IMR-90 (cell line): Measurements from ENCODE around the gene GAREM1. TPM values are rescaled to one million over a fixed set of nuclear protein-coding genes. Genes with fewer than 3 reads are reported as not detected.

ENCODE experiments used
- ATAC-seq: fragments of 200-7000 bp; cut with Tn5 transposase; 2 replicates; pipeline ENCODE4 v1.9.1; 2020; ENCODE audit warnings: low read depth, mild to moderate bottlenecking, moderate library complexity
- BruUV-seq: library from RNA; stranded (reverse); fragments of 400-500 nt; replicated peaks from 2 replicates; lab custom pipeline; 2021; lab: Mats Ljungman, UMichigan
- CTCF ChIA-PET: fragments of 300-600 bp; formaldehyde crosslinking; extraction: SDS; loops from one replicate; lab custom pipeline; 2021; ENCODE audit warnings: antibody characterized with exemption; lab: Yijun Ruan, JAX
- POLR2A ChIA-PET: fragments of 300-600 bp; sonication (Branson Sonifier 250); formaldehyde crosslinking; loops from one replicate; lab custom pipeline; 2022; ENCODE audit warnings: antibody characterized with exemption; ENCODE audit not compliant: unreplicated experiment; lab: Charles Lee
- DNase-seq: peaks from one replicate; pipeline ENCODE4 v3.0.0; 2013
- H2AFZ ChIP-seq: replicated peaks from 2 replicates; pipeline ENCODE3; 2013; ENCODE audit warnings: low read length, mild to moderate bottlenecking; ENCODE audit not compliant: poor library complexity
- H2AK5ac ChIP-seq: 2 replicates; pipeline ENCODE4 v1.6.1; 2013; ENCODE audit warnings: low read depth, low read length, inconsistent platforms
- H2AK9ac ChIP-seq: replicated peaks from 2 replicates; pipeline ENCODE3; 2013; ENCODE audit warnings: mild to moderate bottlenecking, low read depth, low read length, moderate library complexity; ENCODE audit not compliant: poor library complexity
- H2BK120ac ChIP-seq: 2 replicates; pipeline ENCODE4 v1.6.1; 2013; ENCODE audit warnings: low read depth, low read length, inconsistent platforms
- H2BK15ac ChIP-seq: 3 replicates; pipeline ENCODE4 v1.6.1; 2013; ENCODE audit warnings: low read depth, low read length, inconsistent platforms
- H2BK20ac ChIP-seq: 2 replicates; pipeline ENCODE4 v1.6.1; 2013; ENCODE audit warnings: low read depth, mild to moderate bottlenecking, inconsistent platforms, low read length, moderate library complexity
- H2BK5ac ChIP-seq: 2 replicates; pipeline ENCODE4 v1.6.1; 2013; ENCODE audit warnings: mild to moderate bottlenecking, low read depth, low read length, inconsistent platforms; ENCODE audit not compliant: poor library complexity, severe bottlenecking
- H3K14ac ChIP-seq: replicated peaks from 2 replicates; pipeline ENCODE4 v1.6.1; 2013; ENCODE audit warnings: low read depth, low read length, inconsistent platforms
- H3K18ac ChIP-seq: 2 replicates; pipeline ENCODE4 v1.6.1; 2013; ENCODE audit warnings: low read depth, low read length, control low read depth
- H3K23ac ChIP-seq: 2 replicates; pipeline ENCODE4 v1.6.1; 2013; ENCODE audit warnings: low read depth, low read length, inconsistent platforms
- H3K27ac ChIP-seq: 2 replicates; pipeline ENCODE4 v1.5.1; 2013; ENCODE audit warnings: mild to moderate bottlenecking, control low read depth, low read length; ENCODE audit not compliant: insufficient read depth
- H3K27me3 ChIP-seq: 2 replicates; pipeline ENCODE4 v1.6.1; 2013; ENCODE audit warnings: low read length; ENCODE audit not compliant: control insufficient read depth, insufficient read depth
- H3K36me3 ChIP-seq: 2 replicates; pipeline ENCODE4 v1.6.1; 2013; ENCODE audit warnings: low read length, mixed read lengths; ENCODE audit not compliant: control insufficient read depth, insufficient read depth
- H3K4ac ChIP-seq: 2 replicates; pipeline ENCODE4 v1.6.1; 2013; ENCODE audit warnings: low read depth, low read length, inconsistent platforms
- H3K4me1 ChIP-seq: 2 replicates; pipeline ENCODE4 v1.6.1; 2013; ENCODE audit warnings: low read length, mixed read lengths; ENCODE audit not compliant: control insufficient read depth, insufficient read depth
- H3K4me2 ChIP-seq: 2 replicates; pipeline ENCODE4 v1.6.1; 2013; ENCODE audit warnings: low read depth, mild to moderate bottlenecking, control low read depth, low read length, moderate library complexity
- H3K4me3 ChIP-seq: 2 replicates; pipeline ENCODE4 v1.5.1; 2013; ENCODE audit warnings: low read depth, mild to moderate bottlenecking, control low read depth, low read length, moderate library complexity; ENCODE audit not compliant: insufficient read depth
- H3K56ac ChIP-seq: 2 replicates; pipeline ENCODE4 v1.6.1; 2013; ENCODE audit warnings: low read length, inconsistent platforms; ENCODE audit not compliant: insufficient read depth; ENCODE audit errors: extremely low read depth
- H3K79me1 ChIP-seq, 2 experiments: 2 replicates each; pipeline ENCODE4 v1.6.1; 2013; ENCODE audit warnings: low read length in 2 of 2, inconsistent platforms in 1 of 2, low read depth in 1 of 2
- H3K9ac ChIP-seq: 2 replicates; pipeline ENCODE4 v1.6.1; 2013; ENCODE audit warnings: low read depth, low read length, control low read depth
- H3K9me1 ChIP-seq: 2 replicates; pipeline ENCODE4 v1.6.1; 2013; ENCODE audit warnings: low read length, inconsistent platforms; ENCODE audit not compliant: insufficient read depth
- H3K9me3 ChIP-seq: 2 replicates; pipeline ENCODE4 v1.6.1; 2013; ENCODE audit warnings: low read length; ENCODE audit not compliant: control insufficient read depth, insufficient read depth
- H4K20me1 ChIP-seq: 2 replicates; pipeline ENCODE4 v1.6.1; 2013; ENCODE audit warnings: low read length, inconsistent platforms; ENCODE audit not compliant: insufficient read depth
- H4K5ac ChIP-seq: 2 replicates; pipeline ENCODE4 v1.6.1; 2013; ENCODE audit warnings: mild to moderate bottlenecking, low read depth, low read length, control low read depth
- H4K8ac ChIP-seq, 2 experiments: 2 replicates each; pipeline ENCODE4 v1.6.1; 2013; ENCODE audit warnings: low read depth in 2 of 2, low read length in 2 of 2, control low read depth in 1 of 2, inconsistent platforms in 1 of 2
- H4K91ac ChIP-seq: 2 replicates; pipeline ENCODE4 v1.6.1; 2013; ENCODE audit warnings: low read depth, low read length, inconsistent platforms; ENCODE audit not compliant: insufficient read depth
- BHLHE40 ChIP-seq: fragments of 150-350 bp; IDR thresholded peaks from 2 replicates; pipeline ENCODE4 v1.6.1; 2016; ENCODE audit warnings: mild to moderate bottlenecking, low read depth, low read length
- CEBPB ChIP-seq: IDR thresholded peaks from 2 replicates; pipeline ENCODE4 v1.6.1; 2012; ENCODE audit warnings: low read depth, low read length, improper control_type of control experiment
- CHD1 ChIP-seq: IDR thresholded peaks from 2 replicates; pipeline ENCODE4 v1.6.1; 2012; ENCODE audit warnings: low read depth, low read length, improper control_type of control experiment
- CTCF ChIP-seq: conservative IDR thresholded peaks from 2 replicates; pipeline ENCODE4 v1.5.1; 2012; ENCODE audit warnings: mild to moderate bottlenecking, low read depth, low read length, improper control_type of control experiment
- ELK1 ChIP-seq: fragments of 150-350 bp; IDR thresholded peaks from 2 replicates; pipeline ENCODE4 v1.6.1; 2016; ENCODE audit warnings: low read depth, mild to moderate bottlenecking, low read length, moderate library complexity, borderline replicate concordance
- FOS ChIP-seq: fragments of 150-350 bp; IDR thresholded peaks from 2 replicates; pipeline ENCODE4 v1.6.1; 2016; ENCODE audit warnings: low read depth, low read length
- MAFK ChIP-seq: IDR thresholded peaks from 2 replicates; pipeline ENCODE4 v1.6.1; 2012; ENCODE audit warnings: low read depth, low read length, improper control_type of control experiment
- MAZ ChIP-seq: IDR thresholded peaks from 2 replicates; pipeline ENCODE4 v1.6.1; 2012; ENCODE audit warnings: low read depth, mild to moderate bottlenecking, low read length, improper control_type of control experiment, moderate library complexity, borderline replicate concordance
- MXI1 ChIP-seq: IDR thresholded peaks from 2 replicates; pipeline ENCODE4 v1.6.1; 2012; ENCODE audit warnings: low read depth, mild to moderate bottlenecking, low read length, moderate library complexity, borderline replicate concordance
- NFE2L2 ChIP-seq: fragments of 150-350 bp; IDR thresholded peaks from 2 replicates; pipeline ENCODE4 v1.6.1; 2016; ENCODE audit warnings: low read depth, mild to moderate bottlenecking, low read length
- POLR2A ChIP-seq: IDR thresholded peaks from 2 replicates; pipeline ENCODE4 v1.6.1; 2012; ENCODE audit warnings: mild to moderate bottlenecking, low read depth, low read length
- RAD21 ChIP-seq: IDR thresholded peaks from 2 replicates; pipeline ENCODE4 v1.6.1; 2012; ENCODE audit warnings: low read length, improper control_type of control experiment
- RCOR1 ChIP-seq: IDR thresholded peaks from 2 replicates; pipeline ENCODE4 v1.6.1; 2012; ENCODE audit warnings: mild to moderate bottlenecking, low read length, improper control_type of control experiment; ENCODE audit not compliant: insufficient replicate concordance
- RFX5 ChIP-seq: IDR thresholded peaks from 2 replicates; pipeline ENCODE4 v1.8.0; 2012; ENCODE audit warnings: low read depth, mild to moderate bottlenecking, low read length, moderate library complexity
- SMC3 ChIP-seq: fragments of 150-350 bp; IDR thresholded peaks from 2 replicates; pipeline ENCODE4 v1.6.1; 2016; ENCODE audit warnings: low read depth, mild to moderate bottlenecking, antibody characterized with exemption, low read length, moderate library complexity
- USF2 ChIP-seq: fragments of 150-350 bp; IDR thresholded peaks from 2 replicates; pipeline ENCODE4 v1.6.1; 2017; ENCODE audit warnings: mild to moderate bottlenecking, antibody characterized with exemption, low read length, low read depth
- WGBS, 2 experiments: methylation state at CpG; one replicate each; pipeline versions ENCODE4 v1.1.5 to v1.1.7; 2013; ENCODE audit warnings: missing lambda C conversion rate in 2 of 2; ENCODE audit not compliant: insufficient read length in 1 of 2; ENCODE audit errors: extremely low coverage in 2 of 2; 5-methylcytosine and 5-hydroxymethylcytosine counted together
- dilution Hi-C: fragments of 300-500 bp; cut with HindIII; formaldehyde crosslinking; loops from one replicate; pipeline ENCODE4 v1.14.3; 2018; ENCODE audit warnings: low sequenced_read_pairs; ENCODE audit not compliant: unreplicated experiment
- in situ Hi-C: fragments of 300-500 bp; cut with MboI; formaldehyde crosslinking; loops from 3 replicates; pipeline ENCODE4 v1.14.3; 2019; ENCODE audit warnings: low sequenced_read_pairs, inconsistent platforms, mixed read lengths
- intact Hi-C: fragments of 100-400 bp; cut with micrococcal nuclease; formaldehyde crosslinking; loops from 2 replicates; pipeline ENCODE4 v1.10.0; 2022
- polyA plus RNA-seq, 3 experiments: library from polyadenylated mRNA; depleted of rRNA; stranded (reverse); fragments of >200 nt; gene quantifications; 2 replicates each; pipeline ENCODE4 v1.2.3, GENCODE V29; 2012; ENCODE audit warnings: low replicate concordance in 1 of 3
- total RNA-seq: library from RNA; depleted of rRNA; stranded (reverse); fragments of >200 nt; gene quantifications from 2 replicates; pipeline ENCODE4 v1.2.3, GENCODE V29; 2012

GAREM1 gene
- total and polyA plus RNA-seq, 2 of the 4 experiments (the other 2 are of a cell fraction): 1.4 to 2.3 TPM

GRCh38 chr18:32258558-32259204 lies 212.0 kb downstream of the GAREM1 start:
- Histone ChIP-seq H3K27ac (no peak overlapping the region), H2AK5ac (no peak overlapping the region), H2BK15ac (no peak overlapping the region), H3K9me1 (no peaks in the 10 kb centered on the region), H3K14ac (no peak overlapping the region), H3K9me3 (no peaks in the 10 kb centered on the region), H2AFZ (no peak overlapping the region), H3K23ac (no peak overlapping the region), H4K20me1 (no peaks in the 10 kb centered on the region), H3K18ac (no peak overlapping the region), H3K4me2 (no peak overlapping the region), H4K91ac (no peak overlapping the region), H3K56ac (no peak overlapping the region), H3K27me3 (peaks cover 2% of the 10 kb centered on the region), H3K79me1 (no peaks in the 10 kb centered on the region), H2BK5ac (no peak overlapping the region), H2AK9ac (no peak overlapping the region), H2BK20ac (no peak overlapping the region), H4K8ac (no peak overlapping the region), H3K9ac (no peak overlapping the region), H3K4ac (no peak overlapping the region), H4K5ac (no peak overlapping the region), H3K36me3 (no peaks in the 10 kb centered on the region), H2BK120ac (no peak overlapping the region), H3K4me1 (no peaks in the 10 kb centered on the region), H3K4me3 (no peak overlapping the region)
- in situ Hi-C loops: no loop called here
- no TSS peak for BruUV-seq
- POLR2A ChIA-PET: no interaction called here
- CTCF ChIA-PET: no interaction called here
- dilution Hi-C loops: no loop called here
- DNase-seq (no peak), ATAC-seq (no peak)
- intact Hi-C loops: no loop called here
- TF ChIP-seq CHD1 (no peak), CTCF (no peak), USF2 (no peak), FOS (no peak), NFE2L2 (no peak), POLR2A (no peak), ELK1 (no peak), MAFK (no peak), BHLHE40 (no peak), MAZ (no peak), CEBPB (no peak), RAD21 (no peak), RFX5 (no peak), RCOR1 (no peak), MXI1 (no peak), SMC3 (no peak)
- no CpG with 5 or more reads among the region's 5 CpGs for WGBS, 2 experiments
